KOPT-K1 (cell line): ENCODE measurements around the gene PTPRE.
"Not testable (repeated sequence)": the region's sequence is repeated elsewhere in the genome, so short reads cannot be mapped to it uniquely, and the experiment has no call there.

Experiments
- H3K27ac ChIP-seq: fragments of 200-600 bp; sonication (generic); 2 replicates; pipeline ENCODE4 v1.5.1; 2016; ENCODE audit warnings: antibody characterized with exemption, mild to moderate bottlenecking, low read depth, low read length; ENCODE audit not compliant: poor library complexity, severe bottlenecking
- H3K36me3 ChIP-seq: fragments of 200-600 bp; sonication (generic); 2 replicates; pipeline ENCODE4 v1.5.1; 2017; ENCODE audit warnings: antibody characterized with exemption, mild to moderate bottlenecking, low read length, moderate library complexity; ENCODE audit not compliant: insufficient read depth
- H3K9me3 ChIP-seq: fragments of 200-600 bp; sonication (generic); 2 replicates; pipeline ENCODE4 v1.5.1; 2017; ENCODE audit warnings: antibody characterized with exemption, low read length, mild to moderate bottlenecking; ENCODE audit not compliant: insufficient read depth, poor library complexity, severe bottlenecking

PTPRE gene

DNA sequence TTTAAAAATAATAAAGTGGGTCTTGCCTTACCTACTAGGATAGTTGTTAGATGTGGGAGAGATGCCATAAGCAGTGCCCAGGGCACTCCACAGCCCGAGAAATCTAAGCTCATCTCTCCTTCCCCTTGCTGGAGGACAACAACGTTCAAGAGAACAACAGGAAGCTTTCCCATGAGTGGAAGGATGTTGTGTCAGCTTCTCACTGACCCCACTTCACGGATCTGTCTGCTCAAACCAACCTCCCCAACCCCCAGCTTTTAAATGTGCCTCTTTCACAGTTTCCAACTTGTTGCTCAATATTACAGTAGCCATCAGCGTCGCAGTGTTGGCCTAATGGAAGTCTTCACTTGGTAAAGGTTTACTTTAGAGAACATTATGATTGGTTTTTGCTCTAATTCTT is 72.1 kb downstream of the PTPRE start:
- Histone ChIP-seq H3K27ac (no peak overlapping the region), H3K36me3 (no peaks in the 10 kb centered on the region), H3K9me3 (peaks cover 18% of the 10 kb centered on the region)

DNA sequence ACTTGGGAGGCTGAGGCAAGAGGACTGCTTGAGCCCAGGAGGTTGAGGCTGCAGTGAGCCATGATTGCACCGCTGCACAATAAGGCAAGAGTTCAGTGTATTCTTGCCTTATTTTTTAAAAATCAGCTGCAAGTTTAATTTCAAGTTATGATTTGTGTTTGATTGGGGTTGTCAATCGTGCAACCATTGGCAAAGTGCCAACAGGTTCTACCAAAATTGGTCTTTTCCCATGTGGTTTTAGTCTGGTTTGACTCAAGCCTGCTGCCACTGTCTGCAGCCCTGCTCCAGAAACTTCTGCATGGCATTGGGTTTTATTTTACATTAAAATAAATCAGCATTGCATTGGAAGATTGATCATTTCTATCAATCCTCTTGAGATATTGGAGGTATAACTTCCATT is 72.7 kb downstream of the PTPRE start:
- Histone ChIP-seq H3K9me3 (peaks cover 18% of the 10 kb centered on the region), H3K27ac (no peak overlapping the region)

DNA sequence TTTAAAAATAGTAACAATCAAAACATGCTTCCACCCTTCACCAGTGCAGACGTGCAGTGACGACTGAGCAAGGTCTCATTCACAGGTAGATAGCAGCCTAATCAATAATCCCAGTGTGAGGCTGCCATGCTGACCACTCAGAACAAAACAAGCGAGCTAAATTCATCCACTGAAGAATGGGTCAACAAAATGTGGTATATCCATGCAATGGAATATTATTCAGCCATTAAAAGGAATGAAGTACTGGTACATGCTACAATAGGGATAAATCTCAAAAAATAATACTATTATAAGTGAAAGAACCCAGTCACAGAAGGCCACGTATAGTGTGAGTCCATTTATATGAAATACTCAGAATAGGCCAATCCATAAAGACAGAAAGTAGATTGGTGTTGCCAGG is 74.0 kb downstream of the PTPRE start:
- Histone ChIP-seq H3K9me3 (peaks cover 18% of the 10 kb centered on the region), H3K36me3 (no peaks in the 10 kb centered on the region), H3K27ac (no peak overlapping the region)

More for the DNA sequence above, 72.7 kb downstream of the PTPRE start:
- no peaks in the 10 kb centered on the region for H3K36me3 ChIP-seq

DNA sequence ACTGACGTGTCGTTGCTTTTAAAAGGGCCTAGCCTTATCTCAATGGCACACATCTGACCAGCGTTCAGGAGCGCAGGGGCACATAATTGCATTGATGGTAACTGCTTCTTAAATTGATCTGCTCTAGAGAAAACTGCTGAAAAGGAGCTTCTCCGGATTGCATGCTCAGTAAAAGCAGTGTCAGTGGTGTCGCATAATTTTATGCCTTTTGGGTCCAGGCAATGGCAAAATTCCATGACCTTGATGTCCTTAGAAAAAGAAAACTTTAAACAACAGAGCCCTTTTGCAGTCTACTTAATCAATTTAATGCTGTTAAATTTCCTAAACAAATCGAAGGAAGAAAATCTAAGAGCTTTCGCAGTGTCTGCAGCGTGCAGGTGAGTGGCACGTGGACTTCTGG is 75.7 kb downstream of the PTPRE start:
- Histone ChIP-seq H3K9me3 (peaks cover 18% of the 10 kb centered on the region), H3K36me3 (no peaks in the 10 kb centered on the region), H3K27ac (no peak overlapping the region)

DNA sequence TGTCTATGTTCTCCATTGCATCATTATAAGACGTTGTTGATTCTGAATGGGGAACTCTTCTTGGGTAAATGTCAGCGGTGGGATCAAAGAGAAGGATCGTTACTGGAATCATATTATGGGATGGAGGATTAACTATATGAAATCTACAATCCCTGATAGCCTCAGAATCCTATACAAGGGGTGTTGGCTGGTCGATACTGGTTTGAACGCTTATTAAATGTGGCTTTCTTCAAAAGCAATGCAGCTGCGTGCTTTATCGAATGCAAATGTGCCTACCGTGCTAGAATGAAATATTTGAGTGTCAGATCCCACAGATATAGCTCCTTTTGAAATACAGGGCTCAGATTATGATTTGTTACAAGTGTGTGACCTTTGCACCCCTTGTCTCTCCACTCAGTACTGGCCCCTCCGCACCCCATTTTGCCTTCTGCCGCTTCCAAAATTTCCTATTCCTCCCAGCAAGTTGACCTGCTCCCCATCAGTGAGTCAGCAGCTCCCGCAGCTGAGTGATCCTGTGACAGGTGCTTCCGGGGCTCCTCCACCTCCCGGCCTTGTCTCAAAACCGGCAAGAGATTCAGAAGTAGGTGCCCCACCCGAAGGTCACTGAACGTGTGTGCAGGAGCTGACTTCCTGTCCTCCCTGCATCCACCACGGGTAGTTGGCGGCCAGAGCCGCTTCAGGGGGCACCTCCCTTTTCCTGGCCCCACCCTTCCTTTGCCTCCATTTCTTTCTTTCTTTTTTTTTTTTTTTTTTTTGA is 76.6 kb downstream of the PTPRE start:
- no peak overlapping the region for H3K27ac ChIP-seq

DNA sequence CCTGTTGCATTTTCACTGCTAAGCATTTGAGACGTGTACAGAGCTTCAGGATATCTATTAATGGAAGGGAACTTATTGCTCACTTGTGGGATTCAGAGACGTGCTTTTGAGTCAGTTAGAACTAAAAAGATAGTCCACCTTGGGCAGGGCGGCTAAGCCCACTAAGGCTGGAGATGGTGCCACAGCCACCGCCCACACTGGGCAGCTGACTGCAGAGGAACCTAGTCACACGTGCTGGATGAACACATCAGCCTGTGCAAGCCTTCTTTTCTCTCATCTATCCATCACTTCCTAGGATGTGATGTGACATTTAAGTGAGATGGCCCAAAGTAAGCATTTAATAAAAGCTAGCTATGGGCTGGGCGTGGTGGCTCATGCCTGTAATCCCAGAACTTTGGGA is 78.0 kb downstream of the PTPRE start:
- H3K9me3 ChIP-seq: peaks cover 11% of the 10 kb centered on the region
- no peaks in the 10 kb centered on the region for H3K36me3 ChIP-seq
- H3K27ac ChIP-seq: no peak overlapping the region

More for the DNA sequence above, 76.6 kb downstream of the PTPRE start:
- H3K36me3 ChIP-seq: no peaks in the 10 kb centered on the region
- H3K9me3 ChIP-seq: peaks cover 18% of the 10 kb centered on the region

DNA sequence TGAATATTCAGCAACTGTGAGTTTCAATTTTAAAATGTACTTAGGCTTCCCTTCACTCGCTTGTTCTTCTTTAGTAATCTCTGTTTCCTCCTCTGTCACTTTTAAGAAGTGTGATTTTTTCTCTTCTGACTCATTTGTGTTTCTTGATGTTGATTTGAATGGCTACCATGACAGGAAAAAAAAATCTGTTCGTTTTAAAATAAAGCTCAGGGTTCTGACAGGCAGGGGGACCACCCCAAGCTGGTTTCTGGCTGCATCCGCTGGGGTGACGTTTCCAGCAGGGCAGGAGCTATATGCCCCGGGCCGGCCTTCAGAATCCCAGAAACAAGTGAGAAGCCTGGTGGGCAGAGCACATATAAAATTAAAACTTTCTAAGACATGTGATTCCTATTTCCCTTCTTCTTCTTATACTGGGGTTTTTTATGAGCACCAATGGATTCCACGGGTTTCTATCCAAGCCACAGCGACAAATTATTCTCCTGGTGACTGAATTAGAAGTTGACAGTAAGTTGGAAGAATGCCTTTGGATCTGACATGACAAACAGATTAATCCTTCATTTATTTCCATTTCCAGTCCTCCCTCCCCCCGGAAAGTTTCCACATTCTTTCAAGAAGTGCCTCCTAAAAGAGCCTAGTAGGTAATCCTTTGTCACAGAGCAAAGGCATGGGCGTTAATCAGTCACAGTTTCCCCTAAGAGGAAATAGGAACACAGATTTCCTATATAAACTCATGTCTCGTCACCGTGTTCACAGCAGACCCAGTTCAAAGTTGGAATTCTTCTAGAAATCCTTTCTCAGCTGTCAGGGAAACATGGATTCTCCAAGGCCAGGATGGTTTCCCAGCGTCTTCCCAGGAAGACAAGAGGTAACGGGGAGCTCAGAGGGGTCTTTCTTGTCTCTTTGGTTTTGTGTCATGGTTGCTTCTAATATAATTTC is 79.9 kb downstream of the PTPRE start:
- Histone ChIP-seq H3K36me3 (no peaks in the 10 kb centered on the region), H3K27ac (no peak overlapping the region), H3K9me3 (no peaks in the 10 kb centered on the region)

DNA sequence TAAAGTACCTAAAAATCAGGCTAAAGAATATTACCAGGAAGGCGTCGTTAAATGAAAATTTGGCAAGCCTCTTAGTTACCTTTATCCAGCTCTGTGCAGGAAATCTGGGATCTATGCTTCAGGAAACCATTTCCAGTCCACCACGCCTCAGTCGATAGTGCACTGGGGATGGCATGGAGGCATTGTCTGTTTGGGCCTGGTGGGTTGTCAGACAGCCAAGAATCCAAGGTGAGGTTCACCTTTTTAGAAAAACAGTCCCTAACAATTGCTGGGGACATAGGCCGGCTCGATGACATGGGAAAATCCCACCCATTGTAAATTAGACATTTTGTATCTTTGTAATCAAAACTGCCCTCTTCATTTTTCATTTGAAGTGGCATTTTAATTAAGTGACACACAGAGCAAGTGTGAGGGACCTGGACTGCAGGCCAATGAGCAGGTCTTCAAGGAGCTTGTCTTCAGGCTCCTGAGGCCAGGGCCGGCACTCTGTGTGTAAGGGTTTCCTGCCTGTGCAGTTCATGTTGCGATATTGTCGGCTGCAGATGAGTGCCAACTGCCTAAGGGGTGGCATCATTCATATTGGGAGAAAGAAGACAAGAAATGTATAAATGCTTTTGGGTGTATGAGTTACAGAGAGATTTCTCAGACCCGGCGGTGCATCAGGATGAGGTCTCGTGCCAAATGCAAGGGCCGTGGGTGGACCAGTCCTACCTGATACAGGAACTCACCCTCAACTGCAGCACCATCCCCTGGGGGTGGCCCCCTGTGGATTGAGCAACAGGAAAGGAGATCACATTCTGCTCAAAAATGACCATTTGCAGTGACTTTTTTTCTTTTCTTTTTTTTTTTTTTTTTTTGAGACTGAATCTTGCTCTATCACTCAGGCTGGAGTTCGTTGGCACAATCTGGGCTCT is 80.8 kb downstream of the PTPRE start:
- Histone ChIP-seq H3K9me3 (no peaks in the 10 kb centered on the region), H3K36me3 (no peaks in the 10 kb centered on the region), H3K27ac (no peak overlapping the region)

DNA sequence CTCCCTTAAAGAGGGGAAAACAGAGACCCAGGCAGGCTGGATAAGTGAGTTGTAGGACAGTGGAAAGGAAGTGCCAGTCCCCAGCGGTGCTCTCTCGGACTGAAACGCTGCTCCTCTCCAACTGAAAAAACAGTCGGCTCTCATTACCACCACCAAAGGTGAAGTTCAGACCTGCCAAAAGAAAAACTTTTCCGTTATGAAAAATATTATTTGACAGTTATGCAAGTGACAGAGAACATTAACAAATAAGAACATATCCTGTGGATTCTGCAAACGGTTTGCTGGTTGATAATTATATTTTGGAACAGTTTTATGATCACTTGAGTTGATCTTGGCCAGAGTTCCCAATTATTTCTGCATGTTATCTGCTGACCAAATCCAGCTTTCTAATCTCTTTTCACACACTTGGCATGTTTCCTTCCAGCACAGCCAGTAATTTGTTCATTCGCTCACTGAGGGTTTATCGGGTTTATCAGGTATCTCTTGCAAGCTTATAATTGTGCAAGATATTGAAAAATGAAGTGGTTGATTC is 82.6 kb downstream of the PTPRE start:
- H3K9me3 ChIP-seq: no peaks in the 10 kb centered on the region
- H3K36me3 ChIP-seq: no peaks in the 10 kb centered on the region
- no peak overlapping the region for H3K27ac ChIP-seq

DNA sequence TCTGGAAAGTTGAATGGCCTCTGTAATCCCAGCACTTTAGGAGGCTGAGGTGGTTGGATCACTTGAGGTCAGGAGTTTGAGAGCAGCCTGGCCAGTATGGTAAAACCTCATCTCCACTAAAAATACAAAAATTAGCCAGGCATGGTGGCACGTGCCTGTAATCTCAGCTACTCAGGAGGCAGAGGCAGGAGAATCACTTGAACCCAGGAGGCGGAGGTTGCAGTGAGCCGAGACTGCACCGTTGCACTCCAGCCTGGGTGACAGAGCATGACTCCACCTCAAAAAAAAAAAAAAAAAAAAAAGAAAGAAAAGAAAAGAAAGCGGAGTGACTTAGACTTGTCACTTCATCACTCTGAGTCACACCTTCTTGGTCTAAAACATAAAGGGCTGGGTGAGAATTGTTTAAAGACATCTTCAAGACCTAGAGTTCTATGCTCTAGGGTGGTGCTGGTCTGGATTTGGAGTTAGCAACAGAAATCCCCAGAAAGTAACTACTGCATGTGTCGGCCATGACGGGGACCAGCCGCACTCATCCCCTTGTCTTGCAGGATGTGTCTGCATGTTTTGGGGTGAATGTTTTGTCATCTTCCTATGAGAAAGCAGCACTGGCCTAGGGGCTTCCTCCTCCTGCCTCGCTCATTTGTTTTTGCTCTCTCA is 83.4 kb downstream of the PTPRE start:
- not testable (repeated sequence) for H3K9me3 ChIP-seq, H3K36me3 ChIP-seq, H3K27ac ChIP-seq

DNA sequence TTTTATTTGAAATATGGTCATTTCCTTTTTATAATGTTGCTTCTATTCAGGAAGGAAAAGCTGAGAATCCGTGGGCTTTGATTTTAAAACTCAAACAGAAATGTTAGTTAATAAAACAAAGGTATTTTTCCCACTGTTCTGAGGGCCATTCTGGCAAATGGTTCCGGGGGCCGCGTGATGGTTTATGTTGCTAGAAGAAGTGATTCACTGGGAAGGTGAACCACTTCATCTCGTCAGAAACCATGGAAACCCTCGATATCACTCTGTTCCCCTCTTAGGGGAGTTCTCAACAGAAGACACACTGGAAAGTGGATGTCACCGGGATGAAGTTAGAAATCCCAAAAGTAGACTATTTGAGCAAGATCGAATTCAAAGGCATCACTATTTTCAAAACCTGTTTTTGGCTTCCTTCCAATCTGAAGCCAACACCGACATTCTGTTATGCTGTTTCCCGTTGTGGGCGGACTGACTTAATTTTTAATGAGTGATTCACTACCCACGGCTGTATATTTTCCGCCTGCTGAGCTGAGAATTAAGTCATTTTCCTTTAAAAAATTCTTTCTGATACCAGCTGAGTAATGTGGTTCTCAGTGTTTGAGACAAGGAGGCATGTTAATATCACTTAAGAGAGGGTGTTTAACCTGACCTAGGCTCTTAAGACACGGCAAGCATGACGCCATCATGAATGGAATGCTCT is 84.1 kb downstream of the PTPRE start:
- Histone ChIP-seq H3K9me3 (no peaks in the 10 kb centered on the region), H3K27ac (no peak overlapping the region), H3K36me3 (no peaks in the 10 kb centered on the region)

DNA sequence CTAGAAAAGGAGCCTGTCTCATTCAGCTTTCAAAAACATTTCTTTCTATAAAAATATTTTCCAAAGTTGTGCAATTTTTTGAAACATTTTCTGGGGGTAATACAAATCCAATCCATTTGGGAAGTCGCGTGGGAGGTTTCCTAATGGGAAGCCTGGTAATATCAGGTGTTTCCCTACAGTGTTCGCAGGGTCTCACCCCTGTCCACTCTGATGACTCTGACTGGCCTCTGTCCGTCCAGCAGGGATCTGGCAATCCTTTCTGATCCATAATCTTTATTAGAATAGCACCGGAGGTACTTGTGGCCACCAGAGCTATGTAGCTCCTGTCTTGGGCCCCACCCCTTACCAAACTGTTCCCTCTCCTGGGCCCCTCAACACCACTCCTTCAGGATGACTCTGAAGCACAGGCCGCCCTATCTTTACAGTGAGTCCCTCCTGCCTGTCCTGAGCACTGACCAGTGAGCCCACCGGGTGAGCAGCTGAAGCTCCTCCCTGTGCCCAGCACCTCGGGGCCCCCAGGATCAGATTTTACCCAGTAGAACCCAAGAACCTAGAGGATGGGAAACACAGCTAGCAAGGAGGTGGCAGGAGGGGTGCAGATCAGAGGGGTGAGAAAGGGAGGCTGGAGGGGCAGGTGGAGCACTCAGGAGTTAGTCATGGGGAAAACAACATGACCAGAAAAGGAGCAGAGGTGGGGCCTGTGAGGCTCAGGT is 84.8 kb downstream of the PTPRE start:
- Histone ChIP-seq H3K27ac (no peak overlapping the region), H3K36me3 (no peaks in the 10 kb centered on the region), H3K9me3 (no peaks in the 10 kb centered on the region)

DNA sequence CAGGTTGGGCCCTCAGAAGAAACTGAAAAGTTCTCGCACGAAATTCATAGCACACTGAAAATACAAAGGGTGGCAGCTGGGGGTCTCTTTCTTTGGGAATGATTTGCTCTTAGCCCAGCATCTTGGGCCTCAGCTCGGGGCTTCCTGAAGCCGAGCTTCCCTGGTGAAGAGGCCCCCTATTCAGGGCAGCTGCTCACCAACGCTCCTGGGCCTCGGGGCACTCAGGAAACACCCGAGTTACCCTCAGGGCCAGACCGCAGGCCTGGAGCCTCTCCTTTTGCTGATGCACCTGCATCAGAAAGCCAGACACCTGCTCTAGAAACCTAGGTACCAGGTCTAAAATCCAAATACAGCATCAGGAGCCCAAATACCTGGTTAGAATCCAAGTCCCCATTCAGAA is 85.5 kb downstream of the PTPRE start:
- no peaks in the 10 kb centered on the region for H3K9me3 ChIP-seq
- no peaks in the 10 kb centered on the region for H3K36me3 ChIP-seq
- H3K27ac ChIP-seq: no peak overlapping the region
